Measurements from ENCODE around the gene RMI2.
"Not testable (repeated sequence)": the region's sequence is repeated elsewhere in the genome, so short reads cannot be mapped to it uniquely, and the experiment has no call there.

RMI2 gene

GRCh38 chr16:11356573-11357331, 11.5 kb downstream of the RMI2 start:
- peak; percentile 71 for DNase-seq

GRCh38 chr16:11358531-11358930, 13.3 kb downstream of the RMI2 start:
- no peak for DNase-seq

- DNase-seq, result no peak
Measured at GRCh38 chr16:11359370-11359769, 14.1 kb downstream of the RMI2 start.

- no peak for DNase-seq
Measured at GRCh38 chr16:11360641-11361373, 15.5 kb downstream of the RMI2 start.

GRCh38 chr16:11361701-11362451, 16.6 kb downstream of the RMI2 start:
- DNase-seq, result no peak

GRCh38 chr16:11363927-11364258, 18.6 kb downstream of the RMI2 start:
- DNase-seq, result no peak

- DNase-seq, result no peak
Measured at GRCh38 chr16:11367483-11367906, 22.2 kb downstream of the RMI2 start.

GRCh38 chr16:11370084-11370931, 25.0 kb downstream of the RMI2 start:
- no peak for DNase-seq

- DNase-seq, result not testable (repeated sequence)
Measured at GRCh38 chr16:11370932-11371279, 25.6 kb downstream of the RMI2 start.

- no peak for DNase-seq
Measured at GRCh38 chr16:11372073-11372828, 27.0 kb downstream of the RMI2 start.

- no peak for DNase-seq
Measured at GRCh38 chr16:11372829-11373306, 27.6 kb downstream of the RMI2 start.

GRCh38 chr16:11374255-11374654, 29.0 kb downstream of the RMI2 start:
- DNase-seq, result no peak

- no peak for DNase-seq
Measured at GRCh38 chr16:11377154-11377553, 31.9 kb downstream of the RMI2 start.

GRCh38 chr16:11378951-11379350, 33.7 kb downstream of the RMI2 start:
- not testable (repeated sequence) for DNase-seq

GRCh38 chr16:11379420-11379819, 34.2 kb downstream of the RMI2 start:
- DNase-seq, result no peak

- DNase-seq, result no peak
Measured at GRCh38 chr16:11380836-11381235, 35.6 kb downstream of the RMI2 start.

GRCh38 chr16:11383481-11384183, 38.4 kb downstream of the RMI2 start:
- DNase-seq, result no peak

- no peak for DNase-seq
Measured at GRCh38 chr16:11384184-11384955, 39.1 kb downstream of the RMI2 start.

- no peak for DNase-seq
Measured at GRCh38 chr16:11384956-11385586, 39.8 kb downstream of the RMI2 start.
